Suppressor macrophage treated with lipopolysaccharide for 1 hour (primary cell): ENCODE measurements around the gene MAP1B.
A peak's percentile ranks its signal among the peaks of the same experiment; 100 is the strongest.
"Not testable (repeated sequence)": the region's sequence is repeated elsewhere in the genome, so short reads cannot be mapped to it uniquely, and the experiment has no call there.

ENCODE experiments used
- DNase-seq, 3 donors: peaks; one replicate each; pipeline ENCODE4 v3.0.0-alpha.2; 2020 to 2022

MAP1B gene

DNA sequence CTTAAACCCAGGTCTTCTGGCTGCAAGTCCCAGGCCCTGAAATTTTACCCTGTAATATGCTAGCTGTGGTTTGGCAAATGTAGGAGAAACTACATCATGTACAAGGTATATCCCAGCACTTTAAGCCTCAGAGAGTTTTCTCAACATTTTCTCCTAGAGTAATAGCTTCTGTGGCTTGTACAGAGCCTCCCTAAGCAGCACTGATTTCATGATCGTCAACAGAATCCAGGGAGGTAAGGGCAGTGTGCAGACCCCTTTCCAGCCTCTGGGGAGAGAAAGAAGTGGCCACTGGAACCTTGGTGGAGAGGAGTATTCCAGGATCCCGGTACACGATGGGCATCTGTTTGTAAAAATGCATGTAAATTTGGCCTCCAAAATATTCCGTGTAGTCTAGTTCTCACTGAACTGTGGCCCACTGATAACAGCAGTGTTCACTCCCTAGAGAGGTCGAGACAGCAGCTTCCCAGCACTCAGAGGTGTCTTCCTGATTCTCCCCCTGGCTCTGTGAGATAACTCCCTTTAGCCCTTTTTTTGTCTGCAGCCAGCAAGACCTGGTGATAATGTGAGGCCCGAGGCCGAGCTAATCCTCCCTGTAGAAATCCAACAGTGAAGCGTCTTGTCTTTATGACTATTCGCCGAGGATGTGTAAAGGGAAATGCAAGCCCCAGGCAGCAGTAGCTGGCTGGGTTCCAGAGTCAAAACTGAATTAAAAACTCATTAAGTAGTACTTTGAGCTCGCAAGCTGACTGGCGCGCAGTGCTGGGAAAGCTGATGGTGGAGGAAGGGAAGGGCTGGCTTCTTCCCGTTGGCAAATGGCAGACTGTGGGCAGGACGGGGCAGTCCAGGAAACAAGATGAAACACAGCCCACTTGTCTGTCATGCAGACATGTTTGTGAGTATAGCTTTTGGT is 59.0 kb downstream of the MAP1B start:
- no peak for DNase-seq

DNA sequence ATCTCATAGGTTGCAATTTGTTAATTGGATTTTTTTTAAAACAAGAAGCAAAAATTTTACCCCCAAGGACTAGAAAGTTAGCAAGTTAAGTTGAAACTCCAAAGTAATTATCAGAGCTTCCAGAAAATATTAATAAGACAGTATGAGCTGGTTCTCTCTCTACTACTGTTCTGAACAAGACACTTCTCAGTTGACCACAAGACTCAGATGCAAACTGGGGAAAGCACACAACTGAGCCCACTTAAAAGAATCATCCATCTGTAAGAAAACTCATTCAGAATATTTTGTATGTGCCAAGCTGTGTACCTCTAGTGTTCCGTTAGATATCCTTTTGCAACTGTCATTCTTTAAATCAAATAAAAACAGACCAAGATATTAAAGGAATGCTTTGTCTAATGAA is 60.0 kb downstream of the MAP1B start:
- DNase-seq = no peak

GRCh38 chr5:72167804-72168203 is 60.5 kb downstream of the MAP1B start:
- DNase-seq = no peak

DNA sequence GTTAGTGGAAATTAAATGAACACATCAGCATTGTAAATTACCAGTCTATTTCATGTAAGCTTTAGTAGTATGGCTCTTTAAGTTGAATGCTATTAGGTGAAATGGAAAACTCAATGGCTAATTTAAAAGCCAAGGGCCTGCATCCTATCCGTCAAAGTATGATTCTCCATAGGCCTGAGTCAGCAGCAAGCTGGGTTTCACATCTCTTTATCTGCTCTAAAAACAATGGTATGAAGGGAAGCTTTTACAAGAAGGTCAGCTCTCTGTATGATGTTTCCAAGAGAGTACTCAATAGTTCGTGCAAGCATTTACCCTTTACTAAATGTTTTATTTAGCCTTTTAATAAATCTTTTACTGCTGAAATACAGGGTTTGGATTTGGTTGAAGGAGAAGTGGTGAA is 62.8 kb downstream of the MAP1B start:
- no peak for DNase-seq

DNA sequence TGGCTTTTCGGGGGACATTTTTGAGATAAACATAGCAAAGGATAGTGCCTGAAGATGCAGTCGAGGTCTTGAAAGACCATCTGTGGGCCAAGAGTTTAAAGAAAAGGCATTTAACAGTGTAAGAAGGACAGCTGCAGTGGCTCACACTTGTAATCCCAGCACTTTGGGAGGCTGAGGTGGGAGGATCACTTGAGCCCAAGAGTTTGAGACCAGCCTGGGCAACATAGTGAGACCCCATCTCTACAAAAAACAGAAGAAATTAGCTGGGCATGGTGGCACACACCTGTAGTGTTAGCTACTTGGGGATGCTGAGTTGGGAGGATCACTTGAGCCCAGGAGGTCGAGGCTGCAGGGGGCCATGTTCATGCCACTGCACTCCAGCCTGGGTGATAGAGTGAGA is 63.9 kb downstream of the MAP1B start:
- DNase-seq = not testable (repeated sequence)

GRCh38 chr5:72171667-72172066 is 64.4 kb downstream of the MAP1B start:
- DNase-seq = peak in 1 of 3 donors; percentile 3

DNA sequence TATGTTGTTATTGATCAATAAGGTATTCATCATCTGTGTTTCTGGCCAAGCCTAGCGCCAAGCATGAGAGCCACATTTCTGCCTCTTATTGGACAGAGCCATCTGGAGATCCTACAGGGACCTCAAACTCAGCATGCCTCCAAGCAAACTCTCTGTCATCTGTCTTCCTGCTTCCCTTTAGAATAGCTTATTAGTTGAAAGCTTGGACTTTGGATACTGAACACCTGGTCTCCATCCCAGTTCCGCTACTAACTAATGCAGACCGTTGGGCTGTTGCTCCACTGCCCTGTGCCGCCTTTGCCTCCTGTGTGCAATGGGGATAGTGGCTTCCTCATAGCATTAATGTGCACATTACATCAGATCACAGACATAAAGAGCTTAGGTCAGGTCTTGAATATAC is 65.5 kb downstream of the MAP1B start:
- DNase-seq = no peak

GRCh38 chr5:72177538-72177937 is 70.3 kb downstream of the MAP1B start:
- DNase-seq = no peak

GRCh38 chr5:72179028-72179815 is 71.9 kb downstream of the MAP1B start:
- no peak for DNase-seq

DNA sequence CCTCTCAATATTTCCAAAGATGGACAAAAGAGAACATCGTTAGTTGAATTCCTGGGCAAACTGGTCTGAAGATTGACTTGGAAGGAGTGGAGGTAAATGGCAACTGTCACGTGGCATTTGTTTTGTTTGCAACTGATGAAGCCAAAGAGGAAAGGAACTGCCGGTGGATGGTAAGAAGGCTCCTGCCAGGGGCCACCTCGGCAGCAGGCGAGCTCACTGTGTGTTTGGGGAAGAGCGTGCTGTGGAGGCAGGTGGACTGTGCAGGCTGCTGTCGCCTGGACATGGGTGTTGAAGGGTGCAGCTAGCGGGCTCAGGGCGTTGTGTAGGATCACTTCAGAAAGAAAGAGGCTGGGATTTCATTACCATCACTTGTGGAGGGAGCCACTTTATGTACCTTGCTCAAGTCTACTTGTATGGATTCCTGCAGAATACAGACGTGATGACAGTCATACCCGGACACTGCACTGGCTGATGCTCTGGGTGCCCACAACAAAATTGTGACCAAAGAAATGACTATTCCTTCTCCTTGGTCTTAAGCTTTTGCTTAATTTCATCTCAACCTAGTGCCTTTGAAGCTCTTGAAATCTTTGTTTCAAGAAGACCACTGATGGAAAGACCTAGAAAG is 72.7 kb downstream of the MAP1B start:
- no peak for DNase-seq

DNA sequence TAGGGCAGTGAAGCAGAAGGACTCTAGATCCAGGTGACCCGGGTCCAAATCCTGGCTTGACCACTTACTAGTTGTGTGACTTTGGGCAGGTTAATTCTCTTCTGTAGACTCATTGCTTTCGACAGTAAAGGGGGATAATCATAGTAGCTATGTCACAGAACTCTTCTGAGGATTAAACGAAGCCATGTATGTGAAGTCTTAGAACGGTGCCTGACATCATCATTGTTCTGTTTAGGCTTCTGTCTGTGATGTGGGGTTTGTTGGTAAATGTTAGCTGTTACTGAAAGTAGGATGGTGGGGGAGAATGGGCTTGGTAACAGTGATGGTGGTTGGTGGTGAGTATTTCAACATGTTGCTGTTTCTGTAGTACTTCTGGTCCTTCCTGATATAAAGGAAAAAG is 73.7 kb downstream of the MAP1B start:
- DNase-seq = no peak

DNA sequence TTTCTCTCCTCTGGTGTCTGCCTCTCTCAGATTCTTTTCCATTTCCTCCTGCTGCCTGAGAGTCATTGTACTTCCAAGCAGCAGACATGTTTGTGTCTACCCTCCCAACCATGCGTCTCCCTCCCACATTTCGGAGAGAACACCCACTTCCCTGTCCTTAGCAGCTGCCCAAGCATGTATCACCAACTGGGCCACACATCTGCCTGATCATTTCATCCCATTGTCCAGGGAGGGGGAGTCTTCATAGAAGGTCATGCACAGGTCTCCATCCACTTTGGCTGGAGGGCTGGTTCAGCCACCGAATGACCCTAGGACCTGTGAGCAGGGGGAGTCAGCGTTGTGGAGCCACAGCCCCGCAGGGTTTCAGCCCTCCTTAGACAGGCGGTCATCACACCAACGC is 75.4 kb downstream of the MAP1B start:
- DNase-seq = no peak

DNA sequence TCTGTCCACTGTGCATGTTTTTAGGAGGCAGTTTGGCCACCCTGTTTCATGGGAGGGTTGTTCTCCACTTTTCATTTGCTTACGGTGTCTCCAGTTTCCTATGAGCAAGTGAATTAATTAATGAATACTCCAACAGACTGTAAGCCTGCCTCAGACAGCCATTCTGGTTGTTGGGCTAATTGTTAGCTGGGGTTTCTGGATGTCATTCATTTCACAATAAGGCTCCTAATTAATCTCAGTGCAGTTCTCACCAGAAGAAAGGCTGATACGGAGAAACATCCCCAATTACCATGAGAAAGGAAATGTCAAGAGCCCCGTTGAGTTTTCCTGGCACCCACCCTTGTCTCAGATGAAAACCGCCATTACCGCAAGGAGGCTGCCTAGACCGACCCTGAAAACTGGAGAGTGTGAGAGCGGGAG is 75.8 kb downstream of the MAP1B start:
- no peak for DNase-seq

GRCh38 chr5:72184408-72184807 is 77.1 kb downstream of the MAP1B start:
- DNase-seq = no peak

DNA sequence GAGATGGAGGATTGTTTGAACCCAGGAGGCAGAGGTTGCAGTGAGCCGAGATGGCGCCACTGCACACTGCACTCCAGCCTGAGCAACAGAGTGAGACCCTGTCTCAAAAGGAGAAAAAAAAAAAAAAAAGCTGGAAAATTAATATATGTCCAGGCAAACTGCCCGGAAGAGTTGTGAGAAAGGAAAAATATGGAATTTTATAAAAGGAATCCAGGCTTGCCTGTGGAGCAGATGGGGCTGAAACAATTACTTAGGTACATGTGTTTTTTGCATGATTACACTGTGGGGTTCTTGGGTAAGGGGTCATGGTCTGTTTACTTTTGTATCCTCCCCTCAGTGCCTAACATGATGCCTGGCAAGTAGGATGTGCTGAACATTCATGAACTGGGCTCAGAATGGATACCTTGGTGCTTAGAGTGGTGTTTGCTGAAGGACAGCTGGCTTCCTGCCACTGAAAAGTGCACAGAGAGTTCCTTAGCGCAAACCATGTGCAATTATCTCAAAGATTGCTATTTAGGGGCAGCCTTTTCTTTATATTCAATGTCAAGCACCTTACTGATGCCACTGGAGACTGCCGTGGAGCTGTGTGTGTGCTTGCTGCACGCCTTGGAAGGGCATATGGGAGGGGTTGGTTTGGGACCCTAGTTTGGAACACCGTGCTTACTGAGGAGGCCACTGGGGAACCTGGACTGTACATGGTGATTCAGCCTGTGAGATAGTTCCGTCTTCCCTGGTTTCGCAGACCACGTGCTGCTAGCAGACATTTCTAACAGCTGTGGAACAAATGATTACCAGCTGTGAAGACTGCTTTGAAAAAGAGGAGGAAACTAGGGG is 78.4 kb downstream of the MAP1B start:
- no peak for DNase-seq

- no peak for DNase-seq
Observed at GRCh38 chr5:72187388-72188075, 80.3 kb downstream of the MAP1B start.

GRCh38 chr5:72188166-72188565 is 80.9 kb downstream of the MAP1B start:
- DNase-seq = no peak

DNA sequence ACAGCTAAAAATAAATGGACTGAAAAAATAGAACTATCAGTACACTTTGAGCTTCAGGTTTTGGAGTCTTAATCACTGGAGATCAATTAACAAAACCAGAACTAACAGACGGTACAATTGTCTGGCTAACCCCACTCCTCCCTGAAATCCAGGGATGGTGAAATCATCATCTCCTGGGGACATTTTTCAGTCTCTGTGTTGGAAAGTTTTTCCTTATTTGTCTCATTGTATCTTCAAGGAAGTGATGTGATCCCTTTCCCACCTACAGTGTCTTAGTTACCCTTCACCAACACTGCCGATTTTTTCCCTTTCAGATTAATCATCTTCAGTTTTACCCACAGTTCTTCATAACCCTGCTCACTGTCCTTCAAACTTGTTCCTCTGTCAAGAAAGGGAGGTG is 81.9 kb downstream of the MAP1B start:
- DNase-seq = no peak

- DNase-seq = no peak
Observed at GRCh38 chr5:72191404-72191803, 84.1 kb downstream of the MAP1B start.

DNA sequence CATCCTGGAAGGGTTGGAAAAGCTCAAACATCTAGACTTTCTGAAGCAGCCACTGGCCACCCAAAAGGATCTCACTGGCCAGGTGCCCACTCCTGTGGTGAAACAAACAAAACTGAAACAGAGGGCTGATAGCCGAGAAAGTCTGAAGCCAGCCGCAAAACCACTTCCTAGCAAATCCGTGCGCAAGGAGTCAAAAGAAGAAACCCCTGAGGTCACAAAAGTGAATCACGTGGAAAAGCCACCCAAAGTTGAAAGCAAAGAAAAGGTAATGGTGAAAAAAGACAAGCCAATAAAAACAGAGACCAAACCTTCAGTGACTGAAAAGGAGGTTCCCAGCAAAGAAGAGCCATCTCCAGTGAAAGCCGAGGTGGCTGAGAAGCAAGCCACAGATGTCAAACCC is 87.6 kb downstream of the MAP1B start:
- DNase-seq = no peak

- no peak for DNase-seq
Observed at GRCh38 chr5:72195581-72195980, 88.3 kb downstream of the MAP1B start.

DNA sequence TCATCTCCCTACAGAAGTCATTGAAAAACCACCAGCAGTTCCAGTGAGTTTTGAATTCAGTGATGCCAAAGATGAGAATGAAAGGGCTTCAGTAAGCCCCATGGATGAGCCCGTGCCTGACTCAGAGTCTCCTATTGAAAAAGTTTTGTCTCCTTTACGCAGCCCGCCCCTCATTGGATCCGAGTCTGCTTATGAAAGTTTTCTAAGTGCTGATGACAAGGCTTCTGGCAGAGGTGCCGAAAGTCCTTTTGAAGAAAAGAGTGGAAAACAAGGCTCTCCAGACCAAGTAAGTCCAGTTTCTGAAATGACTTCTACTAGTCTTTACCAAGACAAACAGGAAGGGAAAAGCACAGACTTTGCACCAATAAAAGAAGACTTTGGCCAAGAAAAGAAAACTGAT is 90.1 kb downstream of the MAP1B start:
- DNase-seq = no peak
